Esophagus squamous epithelium (tissue), 5 donors: ENCODE data around the gene KDSR. TPM values are rescaled to one million over a fixed set of nuclear protein-coding genes. Genes with fewer than 3 reads are reported as not detected.

Experiments used
- DNase-seq: peaks from one replicate; lab custom pipeline; 2025; lab: John Stamatoyannopoulos, UW
- H3K27ac ChIP-seq, 4 donors: fragments of 200-600 bp; sonication (generic); one replicate each; pipeline ENCODE4 v1.5.1; 2016 to 2019; ENCODE audit warnings: mild to moderate bottlenecking in 1 of 4
- H3K27me3 ChIP-seq, 4 donors: fragments of 200-600 bp; sonication (generic); 1 replicate in 3 of 4; 2 replicates in 1 of 4; pipeline versions ENCODE4 v1.5.1 to v1.6.0; 2017 to 2021; ENCODE audit warnings: antibody characterized with exemption in 1 of 4
- H3K36me3 ChIP-seq, 3 donors: fragments of 200-600 bp; sonication (generic); one replicate each; pipeline ENCODE4 v1.5.1; 2016 to 2019
- H3K4me1 ChIP-seq, 3 donors: fragments of 200-600 bp; sonication (generic); one replicate each; pipeline ENCODE4 v1.5.1; 2017 to 2019
- H3K4me3 ChIP-seq, 4 donors: fragments of 200-600 bp; sonication (generic); 1 replicate in 3 of 4; 2 replicates in 1 of 4; pipeline ENCODE4 v1.5.1; 2016 to 2019; ENCODE audit warnings: mild to moderate bottlenecking in 2 of 4, moderate library complexity in 1 of 4
- H3K9me3 ChIP-seq, 3 donors: fragments of 200-600 bp; sonication (generic); one replicate each; pipeline ENCODE4 v1.5.1; 2016 to 2019
- POLR2A ChIP-seq, 4 donors: fragments of 450-650 bp; IDR thresholded peaks; one replicate each; pipeline ENCODE4 v1.6.1; 2017; ENCODE audit warnings: antibody characterized with exemption in 4 of 4, mild to moderate bottlenecking in 4 of 4, moderate library complexity in 3 of 4
- WGBS, 2 donors: methylation state at CpG; one replicate each; pipeline ENCODE4 v1.1.5; 2018; 5-methylcytosine and 5-hydroxymethylcytosine counted together
- intact Hi-C: fragments of 100-400 bp; cut with DNase I; formaldehyde crosslinking; loops from one replicate; pipeline ENCODE4 v1.15.0; 2022
- total RNA-seq, 4 donors: library from RNA; depleted of rRNA; stranded (reverse); fragments of >200 nt; gene quantifications; one replicate each; pipeline ENCODE4 v1.1.0, GENCODE V29; 2016
- TF ChIP-seq, protein P1 (sequence below), 6 experiments: fragments of 450-650 bp in 4 of 6; fragments of 200-600 bp in 2 of 6; sonication (generic) in 2 of 6; IDR thresholded peaks; one replicate each; pipeline ENCODE4 v1.5.1; 2016 to 2019; ENCODE audit warnings: antibody characterized with exemption in 6 of 6, mild to moderate bottlenecking in 4 of 6, moderate library complexity in 4 of 6
- donor health status: DM: yes; HTN: yes; CAD: no.

KDSR gene, protein sequence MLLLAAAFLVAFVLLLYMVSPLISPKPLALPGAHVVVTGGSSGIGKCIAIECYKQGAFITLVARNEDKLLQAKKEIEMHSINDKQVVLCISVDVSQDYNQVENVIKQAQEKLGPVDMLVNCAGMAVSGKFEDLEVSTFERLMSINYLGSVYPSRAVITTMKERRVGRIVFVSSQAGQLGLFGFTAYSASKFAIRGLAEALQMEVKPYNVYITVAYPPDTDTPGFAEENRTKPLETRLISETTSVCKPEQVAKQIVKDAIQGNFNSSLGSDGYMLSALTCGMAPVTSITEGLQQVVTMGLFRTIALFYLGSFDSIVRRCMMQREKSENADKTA
- 10 to 100 TPM; 20.8 to 42.3 (median 23.0) TPM for total RNA-seq

DNA sequence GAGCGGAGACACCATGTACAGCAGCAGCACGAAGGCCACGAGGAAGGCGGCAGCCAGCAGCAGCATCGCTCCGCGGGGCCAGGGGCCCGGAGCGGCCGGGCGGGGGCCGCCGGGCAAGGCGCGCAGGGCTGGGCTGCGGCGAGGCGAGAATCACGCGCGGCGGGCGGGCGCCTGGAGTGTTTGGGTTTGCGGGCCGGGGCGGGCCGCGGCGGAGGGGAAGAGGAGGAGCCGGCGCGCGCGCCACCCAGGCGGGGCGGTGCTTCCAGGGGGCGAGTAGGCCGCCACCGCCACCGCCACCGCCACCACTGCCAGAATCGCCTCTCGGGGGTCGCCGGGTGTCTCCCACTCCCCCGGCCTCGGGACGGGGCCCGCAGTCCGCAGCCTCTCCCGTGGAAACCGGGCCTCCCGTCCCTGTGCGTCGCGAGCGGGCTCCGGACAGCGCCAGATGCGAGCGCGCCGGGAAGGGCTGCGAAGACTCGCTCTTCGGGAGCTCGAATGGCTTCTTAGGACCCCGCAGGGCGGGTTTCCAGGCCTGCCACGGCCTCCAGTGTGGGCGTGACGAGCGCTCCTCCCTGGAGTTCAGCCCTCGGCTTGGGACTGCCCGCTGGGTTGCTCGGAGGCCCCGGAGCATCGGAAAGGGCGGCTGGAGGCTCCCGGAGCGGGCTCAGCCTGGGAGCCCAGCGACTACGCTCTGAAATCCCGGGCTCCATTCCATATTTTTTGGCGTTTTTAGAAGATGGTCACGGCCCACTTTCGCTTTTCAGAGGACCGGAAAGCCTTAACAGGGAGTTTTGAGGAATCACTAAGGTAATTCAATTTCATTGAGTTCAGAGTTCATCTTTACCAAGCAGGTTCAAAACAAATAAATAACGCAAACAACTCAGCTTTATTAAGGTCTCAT is at the start of gene KDSR:
Gene KDSR, minus strand, starts transcription at position 154 of the 901 bp plus-strand sequence. Its CDS starts 88 bp downstream, at position 66.
- 0% methylated on average over 4 to 8 of the region's 90 CpGs for whole genome bisulfite sequencing, 2 donors
- Histone ChIP-seq H3K4me3 (peak within 1 kb of the TSS; percentile 81 to 98 (median 88)), H3K27me3 (no peaks in the 10 kb centered on the region), H3K27ac (peak within 1 kb of the TSS; percentile 95 to 99 (median 98)), H3K9me3 (no peaks in the 10 kb centered on the region), H3K4me1 (peaks cover 0 to 35% (median 6%) of the 10 kb centered on the region in 3 donors), H3K36me3 (peaks cover 0 to 7% (median 0%) of the 10 kb centered on the region in 3 donors)
- DNase-seq, result peak; percentile 43
- intact Hi-C loops, result loop anchor here (5.0 kb wide), 1 partner anchor 70 kb away; no protein-coding TSS in a partner anchor
- peak in 2 of 4 donors; percentile 84 to 87 for TF ChIP-seq POLR2A (IDR thresholded peaks at IDR 0.05)
- TF ChIP-seq, protein P1, sequence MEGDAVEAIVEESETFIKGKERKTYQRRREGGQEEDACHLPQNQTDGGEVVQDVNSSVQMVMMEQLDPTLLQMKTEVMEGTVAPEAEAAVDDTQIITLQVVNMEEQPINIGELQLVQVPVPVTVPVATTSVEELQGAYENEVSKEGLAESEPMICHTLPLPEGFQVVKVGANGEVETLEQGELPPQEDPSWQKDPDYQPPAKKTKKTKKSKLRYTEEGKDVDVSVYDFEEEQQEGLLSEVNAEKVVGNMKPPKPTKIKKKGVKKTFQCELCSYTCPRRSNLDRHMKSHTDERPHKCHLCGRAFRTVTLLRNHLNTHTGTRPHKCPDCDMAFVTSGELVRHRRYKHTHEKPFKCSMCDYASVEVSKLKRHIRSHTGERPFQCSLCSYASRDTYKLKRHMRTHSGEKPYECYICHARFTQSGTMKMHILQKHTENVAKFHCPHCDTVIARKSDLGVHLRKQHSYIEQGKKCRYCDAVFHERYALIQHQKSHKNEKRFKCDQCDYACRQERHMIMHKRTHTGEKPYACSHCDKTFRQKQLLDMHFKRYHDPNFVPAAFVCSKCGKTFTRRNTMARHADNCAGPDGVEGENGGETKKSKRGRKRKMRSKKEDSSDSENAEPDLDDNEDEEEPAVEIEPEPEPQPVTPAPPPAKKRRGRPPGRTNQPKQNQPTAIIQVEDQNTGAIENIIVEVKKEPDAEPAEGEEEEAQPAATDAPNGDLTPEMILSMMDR (IDR thresholded peaks at IDR 0.05), result peak in 1 of 6 experiments; percentile 3

DNA sequence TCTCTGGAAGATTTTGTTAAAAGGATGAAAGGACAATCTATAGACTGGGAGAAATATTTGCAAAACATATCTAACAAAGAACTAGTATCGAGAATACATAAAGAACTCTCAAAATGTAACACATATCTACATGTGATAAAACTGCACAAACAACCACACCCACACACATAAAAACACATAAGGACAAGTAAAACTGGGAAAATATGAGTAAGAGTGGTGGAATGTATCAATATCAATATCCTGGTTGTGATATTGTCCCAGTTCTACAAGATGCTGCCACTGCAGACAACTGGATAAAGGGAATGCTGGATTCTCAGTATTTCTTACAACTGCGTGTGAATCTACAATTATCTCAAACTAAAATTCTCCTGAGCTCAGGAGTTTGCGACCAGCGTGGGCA is 45.9 kb upstream of the KDSR start:
- no peak for TF ChIP-seq POLR2A (IDR thresholded peaks at IDR 0.05)
- TF ChIP-seq, protein P1 (IDR thresholded peaks at IDR 0.05), result no peak
- Histone ChIP-seq H3K4me3 (no peak overlapping the region), H3K27me3 (no peaks in the 10 kb centered on the region), H3K36me3 (peaks cover 0 to 93% (median 14%) of the 10 kb centered on the region in 3 donors), H3K9me3 (no peaks in the 10 kb centered on the region), H3K27ac (no peak overlapping the region), H3K4me1 (peaks cover 0 to 24% (median 0%) of the 10 kb centered on the region in 3 donors)
- intact Hi-C loops, result no loop called here
- 72 to 77% methylated on average over 3 to 4 of the region's 4 CpGs for WGBS, 2 donors
- no peak for DNase-seq

DNA sequence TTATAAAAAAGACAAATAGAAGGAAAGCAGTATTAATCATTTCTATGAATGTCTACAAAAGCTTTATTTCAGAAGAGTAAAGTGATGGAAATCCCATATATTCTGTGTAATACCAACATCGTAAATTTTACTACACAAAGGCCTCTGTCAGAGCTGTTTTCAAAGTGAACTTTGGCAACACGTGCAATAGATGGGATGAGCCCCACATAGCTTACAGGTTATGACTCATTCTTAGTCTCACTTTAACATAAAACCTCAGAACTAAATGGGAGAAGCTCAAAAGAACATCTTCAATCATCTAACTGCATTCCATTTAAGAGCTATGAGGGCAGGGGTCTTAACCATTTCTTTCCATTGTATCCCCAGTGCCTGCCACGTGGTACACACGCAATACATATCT is 43.8 kb upstream of the KDSR start:
- Histone ChIP-seq H3K27me3 (no peaks in the 10 kb centered on the region), H3K9me3 (no peaks in the 10 kb centered on the region), H3K27ac (no peak overlapping the region), H3K36me3 (peaks cover 0 to 93% (median 14%) of the 10 kb centered on the region in 3 donors), H3K4me1 (peaks cover 0 to 19% (median 0%) of the 10 kb centered on the region in 3 donors), H3K4me3 (no peak overlapping the region)
- TF ChIP-seq, protein P1 (IDR thresholded peaks at IDR 0.05), result no peak
- TF ChIP-seq POLR2A (IDR thresholded peaks at IDR 0.05), result no peak
- DNase-seq, result no peak
- intact Hi-C loops, result no loop called here
- 58 to 71% methylated on average over 4 of the region's 4 CpGs for WGBS, 2 donors

DNA sequence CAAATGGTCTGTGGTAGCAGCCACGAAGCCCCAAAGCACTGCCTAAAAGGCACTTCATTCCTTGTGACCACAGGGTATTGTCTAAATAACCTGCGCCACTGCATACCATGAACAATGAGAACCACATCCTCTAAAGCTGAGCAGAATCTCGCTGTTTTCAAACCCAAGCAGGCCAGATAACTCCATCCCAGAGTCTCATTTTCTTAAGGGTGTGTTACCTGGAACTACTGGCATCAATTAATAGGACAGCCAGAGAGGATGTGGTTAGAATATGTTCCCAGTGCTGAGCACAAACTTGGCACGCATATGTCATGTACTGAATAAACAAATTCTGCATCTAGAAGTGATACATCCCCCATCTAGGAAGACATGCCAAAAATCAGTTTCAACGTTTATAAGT is 42.3 kb upstream of the KDSR start:
- peaks cover 0 to 19% (median 0%) of the 10 kb centered on the region in 3 donors for H3K4me1 ChIP-seq
- no peaks in the 10 kb centered on the region for H3K9me3 ChIP-seq
- WGBS, 2 donors, result 62 to 67% methylated on average over 4 to 5 of the region's 5 CpGs
- H3K36me3 ChIP-seq, result peaks cover 0 to 91% (median 14%) of the 10 kb centered on the region in 3 donors
- DNase-seq, result no peak
- no peak overlapping the region for H3K4me3 ChIP-seq
- no peak overlapping the region for H3K27ac ChIP-seq
- H3K27me3 ChIP-seq, result no peaks in the 10 kb centered on the region
- intact Hi-C loops, result no loop called here
- TF ChIP-seq, protein P1 (IDR thresholded peaks at IDR 0.05), result no peak
- no peak for TF ChIP-seq POLR2A (IDR thresholded peaks at IDR 0.05)
